Measurements from ENCODE around the gene BMP3. TPM values are rescaled to one million over a fixed set of nuclear protein-coding genes. Genes with fewer than 3 reads are reported as not detected.

The BMP3 gene
- total RNA-seq, 2 donors from 2014 or later: not detected

- Mint-ChIP-seq H3K4me3 (no peak overlapping the region), H3K9me3 (no peaks in the 10 kb centered on the region), H3K27ac (no peak overlapping the region), H3K4me1 (ENCODE audit: low read depth) (no peaks in the 10 kb centered on the region), H3K27me3 (ENCODE audit: low read depth) (no peaks in the 10 kb centered on the region), H3K36me3 (ENCODE audit: insufficient read depth in 2 of 2) (no peaks in the 10 kb centered on the region)
- ATAC-seq (replicated peaks in 1 of 2) (no peak), DNase-seq (no peak)
These were observed 64.9 kb downstream of the BMP3 start for GRCh38 chr4:81095389-81095788.

GRCh38 chr4:81096566-81096965, 66.1 kb downstream of the BMP3 start:
- no peaks in the 10 kb centered on the region for H3K9me3 Mint-ChIP-seq
- DNase-seq (no peak), ATAC-seq (replicated peaks in 1 of 2) (no peak)
- H3K27me3 Mint-ChIP-seq (ENCODE audit: low read depth): no peaks in the 10 kb centered on the region
- H3K4me1 Mint-ChIP-seq (ENCODE audit: low read depth): no peaks in the 10 kb centered on the region
- H3K36me3 Mint-ChIP-seq (ENCODE audit: insufficient read depth in 2 of 2): no peaks in the 10 kb centered on the region
- H3K4me3 Mint-ChIP-seq: no peak overlapping the region
- H3K27ac Mint-ChIP-seq: no peak overlapping the region

- H3K27ac Mint-ChIP-seq: no peak overlapping the region
- no peak for ATAC-seq (replicated peaks in 1 of 2)
- peaks cover 13% of the 10 kb centered on the region for H3K27me3 Mint-ChIP-seq (ENCODE audit: low read depth)
- no peaks in the 10 kb centered on the region for H3K36me3 Mint-ChIP-seq (ENCODE audit: insufficient read depth in 2 of 2)
- H3K4me3 Mint-ChIP-seq: no peak overlapping the region
- H3K4me1 Mint-ChIP-seq (ENCODE audit: low read depth): no peaks in the 10 kb centered on the region
- DNase-seq: no peak
- H3K9me3 Mint-ChIP-seq: no peaks in the 10 kb centered on the region
These were observed 71.6 kb downstream of the BMP3 start for GRCh38 chr4:81102107-81102506.

- Mint-ChIP-seq H3K27me3 (ENCODE audit: low read depth) (peaks cover 13% of the 10 kb centered on the region), H3K4me1 (ENCODE audit: low read depth) (no peaks in the 10 kb centered on the region), H3K4me3 (no peak overlapping the region), H3K9me3 (no peaks in the 10 kb centered on the region), H3K36me3 (ENCODE audit: insufficient read depth in 2 of 2) (no peaks in the 10 kb centered on the region), H3K27ac (no peak overlapping the region)
- DNase-seq: no peak
- ATAC-seq (replicated peaks in 1 of 2): no peak
These were observed 75.6 kb downstream of the BMP3 start for GRCh38 chr4:81106150-81106549.

Other genes starting within 250 kb of the BMP3 start
- gene PRKG2, start 184.5 kb downstream of the BMP3 start, total RNA-seq: under 1 TPM in 1 of 2 donors, not detected in 1; 0.62 TPM

Data from activated T-cell treated with anti-CD3 and anti-CD28 coated beads, Interleukin-2, amount 50 U/mL, for 72 hours (primary cell).